NT2/D1 (cell line): Measurements from ENCODE around the gene ZNF138.

Experiments
- YY1 ChIP-seq: IDR thresholded peaks from 2 replicates; pipeline ENCODE4 v1.6.1; 2011; ENCODE audit not compliant: insufficient read length, insufficient read depth
- ZNF274 ChIP-seq: IDR thresholded peaks from 2 replicates; pipeline ENCODE4 v1.6.1; 2011; ENCODE audit warnings: mild to moderate bottlenecking, low read depth, low read length

GRCh38 chr7:64795176-64795575, 948 bp downstream of the ZNF138 start:
- TF ChIP-seq YY1: no peak
- no peak for TF ChIP-seq ZNF274
